Measurements from ENCODE around the gene NELFA. TPM values are rescaled to one million over a fixed set of nuclear protein-coding genes. Genes with fewer than 3 reads are reported as not detected.
"Not testable (repeated sequence)": the region's sequence is repeated elsewhere in the genome, so short reads cannot be mapped to it uniquely, and the experiment has no call there.

Gene NELFA
- total and polyA plus RNA-seq, 10 of the 15 experiments (the other 5 are each of a cell fraction or from before 2014, with no cell fraction given) = 0.39 to 38.6 (median 16.7) TPM

DNA sequence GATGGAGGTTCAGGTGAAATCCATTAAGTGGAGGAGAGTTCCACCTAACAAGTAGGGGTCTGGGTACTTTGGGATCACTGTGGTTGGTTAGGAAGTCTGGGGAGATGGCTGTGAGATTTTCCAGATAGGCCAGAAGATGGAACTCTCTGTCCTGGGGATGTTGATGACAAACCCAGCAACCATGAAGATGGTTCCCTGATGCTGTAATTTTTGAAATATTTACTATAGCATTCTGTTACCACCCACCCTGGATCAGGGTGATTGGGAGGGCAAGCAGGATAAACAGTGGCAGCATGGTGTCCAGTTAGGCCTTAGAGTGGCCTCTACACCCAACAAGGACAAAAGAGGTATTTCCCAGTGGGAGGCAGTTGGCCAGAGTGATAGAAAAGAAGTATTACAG is 15.9 kb upstream of the NELFA start:
- CTCF ChIA-PET = no interaction called here
- SMC1A ChIA-PET (ENCODE audit: uncharacterized antibody, unreplicated experiment) = no interaction called here

DNA sequence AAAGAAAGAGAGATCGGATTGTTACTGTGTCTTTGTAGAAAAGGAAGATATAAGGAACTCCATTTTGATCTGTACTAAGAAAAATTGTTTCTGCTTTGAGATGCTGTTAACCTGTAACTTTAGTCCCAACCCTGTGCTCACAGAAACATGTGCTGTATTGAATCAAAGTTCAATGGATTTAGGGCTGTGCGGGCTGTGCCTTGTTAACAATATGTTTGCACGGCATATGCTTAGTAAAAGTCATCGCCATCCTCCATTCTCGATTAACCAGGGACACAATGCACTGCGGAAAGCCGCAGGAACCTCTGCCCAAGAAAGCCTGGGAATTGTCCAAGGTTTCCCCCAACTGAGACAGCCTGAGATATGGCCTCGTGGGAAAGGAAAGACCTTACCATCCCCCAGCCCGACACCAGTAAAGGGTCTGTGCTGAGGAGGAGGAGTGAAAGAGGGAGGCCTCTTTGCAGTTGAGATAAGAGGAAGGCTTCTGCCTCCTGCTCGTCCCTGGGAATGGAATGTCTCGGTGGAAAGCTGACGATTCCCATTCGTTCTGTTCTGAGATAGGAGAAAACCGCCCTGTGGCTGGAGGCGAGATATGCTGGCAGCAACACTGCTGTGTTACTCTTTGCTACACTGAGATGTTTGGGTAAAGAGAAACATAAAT is 12.7 kb upstream of the NELFA start:
- H3K4me1 ChIP-seq (ENCODE audit: control insufficient read depth, insufficient read depth, low read length); H3K27ac ChIP-seq (ENCODE audit: control insufficient read depth, insufficient read depth); FAIRE-seq; H4K20me1 ChIP-seq (ENCODE audit: control insufficient read depth, insufficient read depth); BruUV-seq (replicated peaks); CTCF ChIA-PET; H3K4me3 ChIP-seq; H3K9me3 ChIP-seq (replicated peaks; ENCODE audit: control insufficient read depth, insufficient read depth, low read length); DNase-seq (ENCODE audit: low read depth, low spot score); H3K4me2 ChIP-seq (ENCODE audit: control insufficient read depth, insufficient read depth); SMC1A ChIA-PET (ENCODE audit: uncharacterized antibody, unreplicated experiment); H3K27me3 ChIP-seq (replicated peaks in 1 of 2; ENCODE audit: control insufficient read depth in 2 of 2, insufficient read depth in 2 of 2, low read length in 1 of 2); intact Hi-C loops (cut with micrococcal nuclease; ENCODE audit: unreplicated experiment); RAD21 ChIA-PET (ENCODE audit: unreplicated experiment); ATAC-seq; H2AFZ ChIP-seq (ENCODE audit: control insufficient read depth, low read depth, low read length); H3K79me2 ChIP-seq (ENCODE audit: control insufficient read depth, insufficient read depth, low read length); in situ Hi-C loops (cut with MboI); H3K9ac ChIP-seq (ENCODE audit: control insufficient read depth, insufficient read depth, low read length); POLR2A ChIA-PET; H3K36me3 ChIP-seq (ENCODE audit: control insufficient read depth in 2 of 2, insufficient read depth in 2 of 2, low read length in 1 of 2): not testable (repeated sequence)
- WGBS (ENCODE audit: insufficient coverage, insufficient replicate concordance, low lambda C conversion rate, missing lambda C conversion rate) = 36% methylated on average over 15 of the region's 15 CpGs

More for the DNA sequence above, 15.9 kb upstream of the NELFA start:
- Histone ChIP-seq H3K79me2 (ENCODE audit: control insufficient read depth, insufficient read depth, low read length) (no peaks in the 10 kb centered on the region), H3K4me3 (no peak overlapping the region), H3K36me3 (ENCODE audit: control insufficient read depth in 2 of 2, insufficient read depth in 2 of 2, low read length in 1 of 2) (no peaks in the 10 kb centered on the region), H3K4me2 (ENCODE audit: control insufficient read depth, insufficient read depth) (no peak overlapping the region), H4K20me1 (ENCODE audit: control insufficient read depth, insufficient read depth) (no peaks in the 10 kb centered on the region), H3K27me3 (replicated peaks in 1 of 2; ENCODE audit: control insufficient read depth in 2 of 2, insufficient read depth in 2 of 2, low read length in 1 of 2) (peaks cover 0 to 2% of the 10 kb centered on the region in 2 experiments; a peak in 1 of 4 replicates), H2AFZ (ENCODE audit: control insufficient read depth, low read depth, low read length) (no peak overlapping the region), H3K4me1 (ENCODE audit: control insufficient read depth, insufficient read depth, low read length) (no peaks in the 10 kb centered on the region), H3K9me3 (replicated peaks; ENCODE audit: control insufficient read depth, insufficient read depth, low read length) (no peaks in the 10 kb centered on the region; the same call in 2 of the 3 replicates), H3K9ac (ENCODE audit: control insufficient read depth, insufficient read depth, low read length) (no peak overlapping the region), H3K27ac (ENCODE audit: control insufficient read depth, insufficient read depth) (no peak overlapping the region)
- ATAC-seq (no peak), DNase-seq (ENCODE audit: low read depth, low spot score) (no peak), FAIRE-seq (no peak)
- intact Hi-C loops (cut with micrococcal nuclease; ENCODE audit: unreplicated experiment) = no loop called here
- BruUV-seq (replicated peaks) = no TSS peak
- TF ChIP-seq PML (IDR thresholded peaks at IDR 0.05; ENCODE audit: low read length) (no peak), KLF5 (IDR thresholded peaks at IDR 0.05; ENCODE audit: partially characterized antibody) (no peak), TCF7 (IDR thresholded peaks at IDR 0.05; ENCODE audit: borderline replicate concordance) (no peak), ZNF24 (IDR thresholded peaks at IDR 0.05) (no peak), BHLHE40 (IDR thresholded peaks at IDR 0.05; ENCODE audit: borderline replicate concordance in 1 of 2, low read depth in 2 of 2, low read length in 1 of 2) (no peak), MTA2 (IDR thresholded peaks at IDR 0.05; ENCODE audit: low read depth) (no peak), PAX8 (IDR thresholded peaks at IDR 0.05) (no peak), POLR2A (IDR thresholded peaks at IDR 0.05; ENCODE audit: low read depth, low read length) (no peak), MTA3 (IDR thresholded peaks at IDR 0.05; ENCODE audit: borderline replicate concordance, low read length) (no peak), TARDBP (IDR thresholded peaks at IDR 0.05; ENCODE audit: borderline replicate concordance) (no peak), JUNB (IDR thresholded peaks at IDR 0.05) (no peak), GABPA (IDR thresholded peaks at IDR 0.05; ENCODE audit: low read depth) (no peak), POLR2AphosphoS5 (IDR thresholded peaks at IDR 0.05; ENCODE audit: low read length) (no peak), CHD1 (IDR thresholded peaks at IDR 0.05; ENCODE audit: low read depth, low read length) (no peak), NR2C1 (IDR thresholded peaks at IDR 0.05) (no peak), SUPT20H (IDR thresholded peaks at IDR 0.05; ENCODE audit: borderline replicate concordance, control insufficient read depth, low read depth, low read length) (no peak)
- TF ChIP-seq, protein P1, sequence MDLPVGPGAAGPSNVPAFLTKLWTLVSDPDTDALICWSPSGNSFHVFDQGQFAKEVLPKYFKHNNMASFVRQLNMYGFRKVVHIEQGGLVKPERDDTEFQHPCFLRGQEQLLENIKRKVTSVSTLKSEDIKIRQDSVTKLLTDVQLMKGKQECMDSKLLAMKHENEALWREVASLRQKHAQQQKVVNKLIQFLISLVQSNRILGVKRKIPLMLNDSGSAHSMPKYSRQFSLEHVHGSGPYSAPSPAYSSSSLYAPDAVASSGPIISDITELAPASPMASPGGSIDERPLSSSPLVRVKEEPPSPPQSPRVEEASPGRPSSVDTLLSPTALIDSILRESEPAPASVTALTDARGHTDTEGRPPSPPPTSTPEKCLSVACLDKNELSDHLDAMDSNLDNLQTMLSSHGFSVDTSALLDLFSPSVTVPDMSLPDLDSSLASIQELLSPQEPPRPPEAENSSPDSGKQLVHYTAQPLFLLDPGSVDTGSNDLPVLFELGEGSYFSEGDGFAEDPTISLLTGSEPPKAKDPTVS (IDR thresholded peaks at IDR 0.05; ENCODE audit: low read depth, low read length) = no peak
- in situ Hi-C loops (cut with MboI) = no loop called here
- ChIA-PET POLR2A (no interaction called here), RAD21 (ENCODE audit: unreplicated experiment) (no interaction called here)

All from GM12878 (cell line).